SK-N-MC (cell line): Measurements from ENCODE around the gene FARP2.

Experiments
- EZH2 ChIP-seq: fragments of 200-600 bp; sonication (generic); IDR thresholded peaks from one replicate; pipeline ENCODE4 v1.6.1; 2017; ENCODE audit warnings: antibody characterized with exemption
- POLR2AphosphoS5 ChIP-seq: IDR thresholded peaks from 2 replicates; pipeline ENCODE4 v1.6.1; 2012; ENCODE audit warnings: mild to moderate bottlenecking, low read depth, low read length, borderline replicate concordance

DNA sequence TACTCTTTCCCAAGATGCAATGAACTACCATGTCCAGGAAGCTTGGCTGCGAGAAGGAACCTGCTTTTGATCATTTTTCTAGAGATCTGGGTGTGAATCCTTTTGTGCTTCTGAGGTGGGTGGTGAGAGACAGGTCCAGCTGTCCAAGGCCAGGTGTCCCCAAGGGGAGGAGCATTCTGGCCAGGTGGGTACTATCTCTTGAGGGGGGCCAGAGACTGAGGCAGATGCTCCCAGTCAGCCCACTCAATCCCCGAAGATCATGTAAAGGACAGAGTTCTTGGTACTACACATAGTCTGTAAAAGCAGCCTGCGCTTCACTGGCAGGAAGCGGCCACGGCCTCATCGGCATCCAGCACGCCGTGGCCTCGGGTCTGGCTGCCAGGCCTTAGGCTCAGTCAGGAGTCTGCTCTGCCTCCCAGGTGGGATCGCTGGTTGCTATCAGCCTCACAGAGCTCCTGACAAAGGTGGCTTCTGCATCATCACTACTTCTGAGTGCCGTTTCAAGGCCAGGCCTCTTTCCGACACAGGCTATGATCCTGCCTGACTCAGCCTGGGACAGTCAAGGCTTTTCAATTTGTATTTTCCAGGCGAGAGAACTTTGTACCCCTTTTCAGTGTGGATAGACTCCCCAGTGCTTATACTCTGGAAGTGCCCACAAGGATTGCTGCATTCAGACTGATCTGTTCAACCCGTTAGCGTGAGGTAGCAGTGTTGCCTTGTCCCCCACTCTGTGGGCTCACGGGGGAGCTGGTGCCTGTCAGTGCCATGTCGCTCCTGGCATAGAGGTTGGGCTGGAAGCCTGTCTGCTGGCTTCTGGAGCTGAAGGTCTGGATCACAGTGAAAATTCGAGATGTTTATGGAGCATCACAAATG, 123.2 kb downstream of the FARP2 start:
- no peak for TF ChIP-seq EZH2
- TF ChIP-seq POLR2AphosphoS5, result no peak
